HG03378 (cell line): ENCODE results near the gene SIGLEC1.

Source experiments
- ATAC-seq: cut with Tn5 transposase; IDR thresholded peaks from one replicate; pipeline ENCODE4 v1.9.1; 2021; ENCODE audit warnings: mild to moderate bottlenecking, moderate library complexity; ENCODE audit not compliant: unreplicated experiment

Gene SIGLEC1

DNA sequence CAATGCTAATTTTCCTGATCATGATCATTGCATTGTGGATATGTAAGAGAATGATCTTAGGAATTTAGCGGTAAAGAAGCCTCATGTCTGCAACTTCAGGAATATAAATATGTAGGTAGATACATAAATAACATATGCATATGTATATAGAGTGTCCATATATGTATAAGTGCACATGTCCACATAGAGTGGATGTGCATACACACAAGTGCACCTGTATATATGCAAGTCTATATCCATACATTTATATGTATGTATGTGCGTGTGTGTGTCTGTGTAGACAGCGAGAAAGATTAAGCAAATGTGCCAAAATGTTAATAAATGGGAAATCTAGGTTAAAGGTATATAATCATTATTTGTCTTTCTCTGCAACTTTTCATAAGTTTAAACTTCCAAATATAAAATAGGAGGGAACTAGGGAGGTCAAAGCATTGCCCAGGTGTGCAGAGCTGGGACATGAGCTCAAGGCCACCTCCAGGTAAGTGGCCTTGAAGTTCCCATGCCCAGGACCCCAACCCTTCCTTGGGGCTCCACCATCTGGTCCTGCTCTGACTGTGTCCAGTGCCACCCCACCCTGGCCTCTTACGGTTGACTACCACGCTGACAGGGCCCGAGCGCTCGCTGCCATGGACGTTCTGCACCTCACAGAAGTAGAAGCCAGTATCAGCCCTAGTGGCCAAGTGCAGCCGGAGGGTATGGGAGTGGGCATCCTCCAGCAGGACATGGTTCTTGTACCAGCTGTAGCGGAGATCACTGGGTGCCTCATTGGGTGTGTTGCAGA lies 9.6 kb downstream of the SIGLEC1 start:
- ATAC-seq: no peak

- no peak for ATAC-seq
Observed at GRCh38 chr20:3701061-3701998, 11.1 kb downstream of the SIGLEC1 start.

DNA sequence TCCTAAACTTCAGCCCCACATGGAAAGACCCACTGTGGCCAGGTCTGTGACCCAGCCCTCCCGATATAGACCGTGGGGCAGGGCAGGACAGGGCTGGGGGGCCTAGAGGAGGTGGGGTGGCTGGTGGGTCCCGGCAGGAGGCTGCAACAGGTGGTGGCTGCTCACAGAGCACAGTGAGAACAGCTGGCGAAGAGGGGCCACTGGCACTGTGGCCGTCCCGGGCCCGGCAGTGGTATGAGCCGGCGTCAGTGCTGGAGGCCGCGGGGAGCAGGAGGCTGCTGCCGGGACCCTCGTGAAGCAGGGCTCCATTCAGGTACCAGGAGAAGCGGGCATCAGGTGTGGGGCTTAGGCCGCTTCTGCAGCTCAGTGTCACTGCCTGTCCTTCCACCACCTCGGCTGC lies 13.4 kb downstream of the SIGLEC1 start:
- ATAC-seq: no peak

GRCh38 chr20:3698591-3699001 lies 13.8 kb downstream of the SIGLEC1 start:
- no peak for ATAC-seq

GRCh38 chr20:3697588-3698305 lies 14.7 kb downstream of the SIGLEC1 start:
- ATAC-seq: no peak

GRCh38 chr20:3696745-3697587 lies 15.4 kb downstream of the SIGLEC1 start:
- no peak for ATAC-seq

DNA sequence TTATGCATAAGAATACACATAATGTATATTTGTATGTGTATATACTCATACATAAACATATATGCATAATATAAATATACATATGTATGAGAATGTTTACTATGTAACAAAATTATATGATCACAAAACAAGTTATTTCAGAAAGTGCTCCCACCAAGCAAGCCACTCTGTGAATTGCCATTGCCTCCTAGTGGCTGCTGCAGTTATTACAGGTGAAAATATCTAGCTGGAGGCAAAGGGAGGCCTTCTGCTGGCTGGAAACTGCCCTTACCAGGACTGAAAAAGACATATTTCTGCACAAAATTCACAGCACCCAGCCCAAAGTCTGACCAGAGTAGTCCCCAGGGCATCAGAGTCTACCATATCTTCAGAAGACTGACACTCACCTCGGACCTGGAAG lies 16.2 kb downstream of the SIGLEC1 start:
- ATAC-seq: no peak

DNA sequence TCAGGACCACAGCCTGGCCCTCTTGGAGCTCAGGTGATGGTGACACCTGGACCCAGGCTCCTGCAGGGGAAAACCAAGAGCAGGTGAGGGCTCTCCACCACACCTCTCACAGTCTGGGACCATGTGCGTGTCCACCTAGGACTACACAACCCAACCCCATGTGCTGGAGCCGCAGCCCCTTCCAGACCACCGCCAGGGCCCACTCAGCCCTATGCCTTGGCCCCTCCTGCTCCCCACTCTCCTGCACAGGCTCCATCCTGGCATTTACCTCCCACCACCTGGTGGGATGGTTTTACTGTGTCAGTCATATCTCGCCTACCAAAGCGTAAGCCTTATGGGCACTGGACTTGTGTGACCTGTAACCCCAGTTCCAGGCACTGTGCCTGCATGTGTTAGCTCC lies 17.5 kb downstream of the SIGLEC1 start:
- no peak for ATAC-seq

DNA sequence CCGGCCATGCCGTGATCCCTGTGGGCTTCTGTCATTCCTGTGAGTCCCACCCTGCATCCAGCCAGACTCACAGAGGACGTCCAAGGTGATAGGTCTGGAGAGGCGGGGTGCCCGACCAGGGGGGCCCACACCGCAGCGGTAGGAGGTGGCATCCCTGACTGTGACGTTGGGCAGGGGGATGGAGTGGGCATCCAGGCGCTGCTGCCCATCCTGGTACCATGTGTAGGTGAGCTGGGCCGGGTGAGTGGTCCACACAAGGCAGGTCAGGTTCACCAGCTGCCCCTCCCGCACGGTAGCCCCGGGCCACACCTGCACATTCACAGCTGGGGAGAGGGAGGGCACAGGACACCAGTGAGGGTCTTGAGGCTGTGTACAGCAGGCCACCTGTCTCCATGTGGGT lies 19.0 kb downstream of the SIGLEC1 start:
- no peak for ATAC-seq

GRCh38 chr20:3692706-3693294 lies 19.6 kb downstream of the SIGLEC1 start:
- no peak for ATAC-seq

DNA sequence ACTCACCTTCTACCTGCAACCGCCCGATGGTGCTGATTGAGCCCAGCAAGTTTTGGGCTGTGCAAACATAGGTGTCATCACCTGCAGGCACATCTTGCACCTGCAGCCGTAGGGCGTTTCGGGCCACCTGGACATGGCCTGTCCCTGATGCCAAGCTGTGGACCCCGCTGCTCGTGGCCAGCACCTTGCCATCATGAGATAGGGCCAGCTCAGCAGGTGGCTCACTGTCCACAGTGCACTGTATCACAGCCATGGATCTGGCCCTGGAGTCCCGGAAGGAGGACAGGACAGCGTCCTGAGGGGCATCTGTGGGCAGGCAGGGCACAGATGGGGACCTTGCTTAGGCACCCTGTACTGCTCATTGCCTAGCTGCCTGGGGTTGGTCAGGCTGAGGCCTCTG lies 20.5 kb downstream of the SIGLEC1 start:
- no peak for ATAC-seq

DNA sequence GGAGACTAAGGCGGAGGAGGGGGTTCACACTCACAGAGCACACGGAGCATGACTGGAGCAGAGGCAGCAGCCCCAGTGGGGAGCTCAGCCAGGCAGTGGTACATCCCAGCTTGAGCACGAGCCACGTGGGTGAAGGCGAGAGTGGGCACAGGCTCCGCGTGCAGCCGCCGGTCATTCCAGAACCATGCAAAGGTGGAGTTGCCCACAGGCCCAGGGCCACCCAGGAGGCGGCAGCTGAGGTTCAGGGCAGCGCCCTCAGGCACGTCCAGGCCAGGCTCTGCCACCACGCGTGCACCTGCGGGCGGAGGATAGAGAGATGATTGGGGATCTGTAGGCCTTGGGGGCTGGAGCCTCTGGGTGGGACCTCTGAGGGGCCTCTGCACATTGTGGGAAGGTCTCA lies 21.1 kb downstream of the SIGLEC1 start:
- ATAC-seq: no peak

- no peak for ATAC-seq
Observed at GRCh38 chr20:3690413-3690812, 22.0 kb downstream of the SIGLEC1 start.

GRCh38 chr20:3689978-3690377 lies 22.4 kb downstream of the SIGLEC1 start:
- no peak for ATAC-seq

DNA sequence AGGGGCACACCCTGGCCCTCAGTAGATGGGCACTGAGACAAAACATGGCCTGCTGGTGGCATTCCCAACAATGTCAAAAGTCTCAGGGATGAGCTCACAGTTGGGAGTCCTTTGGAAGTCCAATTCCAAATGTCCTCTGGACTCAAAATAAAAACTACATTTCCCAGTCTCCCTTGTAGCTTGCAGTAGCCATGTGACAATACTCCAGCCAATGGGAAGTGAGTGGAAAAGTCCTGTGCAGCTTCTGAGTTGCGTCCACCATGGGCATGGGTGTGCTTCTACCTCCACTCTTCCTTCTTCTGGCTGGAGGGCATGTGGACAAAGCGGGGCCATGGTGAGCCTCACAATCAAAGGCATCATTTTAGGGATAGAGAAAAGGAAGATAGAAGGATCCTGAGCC lies 24.7 kb downstream of the SIGLEC1 start:
- ATAC-seq: no peak

GRCh38 chr20:3686867-3687321 lies 25.5 kb downstream of the SIGLEC1 start:
- ATAC-seq: no peak

- ATAC-seq: no peak
Observed at GRCh38 chr20:3686421-3686820, 26.0 kb downstream of the SIGLEC1 start.

DNA sequence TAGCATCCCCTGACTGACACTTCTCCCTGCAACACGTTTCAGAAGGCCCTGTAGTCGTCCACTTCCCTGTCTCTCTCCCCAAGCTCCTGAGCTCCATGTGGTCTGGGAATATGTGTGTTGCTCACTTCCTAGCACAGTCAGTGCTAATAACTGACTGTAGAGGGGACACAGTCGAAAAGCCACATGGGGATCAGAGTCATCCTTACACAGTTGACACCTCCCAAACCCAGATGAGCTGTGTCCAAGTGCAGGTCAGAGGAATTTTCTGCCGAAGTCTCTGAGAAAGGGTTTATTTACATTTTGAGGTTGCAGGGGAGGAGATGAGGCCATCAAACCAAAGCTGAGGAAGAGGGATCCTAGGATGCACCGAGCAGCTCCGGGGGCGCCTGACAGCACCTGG lies 27.1 kb downstream of the SIGLEC1 start:
- ATAC-seq: no peak

- ATAC-seq: no peak
Observed at GRCh38 chr20:3681931-3682781, 30.2 kb downstream of the SIGLEC1 start, which contains the start of gene ADAM33. Gene ADAM33 (minus strand): TSS chr20:3682010. CDS start chr20:3682004, 6 bp downstream.
